ENCODE measurements around the gene MN1.

MN1 gene

GRCh38 chr22:27801616-27802345, at the start of gene MN1:
Gene MN1, minus strand, starts transcription at chr22:27801756. Its CDS starts 1,213 bp downstream, at chr22:27800543.
- TF ChIP-seq GATA2 (IDR thresholded peaks at IDR 0.05; ENCODE audit: low read depth, low read length) (no peak), GATA3 (IDR thresholded peaks at IDR 0.05; ENCODE audit: low read depth, low read length) (no peak)

GRCh38 chr22:27850000-27850521, 48.5 kb upstream of the MN1 start:
- no peak for TF ChIP-seq GATA2 (IDR thresholded peaks at IDR 0.05; ENCODE audit: low read depth, low read length)
- TF ChIP-seq GATA3 (IDR thresholded peaks at IDR 0.05; ENCODE audit: low read depth, low read length): no peak

- TF ChIP-seq GATA3 (IDR thresholded peaks at IDR 0.05; ENCODE audit: low read depth, low read length) (no peak), GATA2 (IDR thresholded peaks at IDR 0.05; ENCODE audit: low read depth, low read length) (no peak)
Observed at GRCh38 chr22:27848005-27848404, 46.4 kb upstream of the MN1 start.

- no peak for TF ChIP-seq GATA2 (IDR thresholded peaks at IDR 0.05; ENCODE audit: low read depth, low read length)
- TF ChIP-seq GATA3 (IDR thresholded peaks at IDR 0.05; ENCODE audit: low read depth, low read length): no peak
Observed at GRCh38 chr22:27846910-27847309, 45.4 kb upstream of the MN1 start.

- TF ChIP-seq GATA2 (IDR thresholded peaks at IDR 0.05; ENCODE audit: low read depth, low read length): no peak
- TF ChIP-seq GATA3 (IDR thresholded peaks at IDR 0.05; ENCODE audit: low read depth, low read length): no peak
Observed at GRCh38 chr22:27846248-27846757, 44.7 kb upstream of the MN1 start.

GRCh38 chr22:27845644-27846043, 44.1 kb upstream of the MN1 start:
- TF ChIP-seq GATA3 (IDR thresholded peaks at IDR 0.05; ENCODE audit: low read depth, low read length) (no peak), GATA2 (IDR thresholded peaks at IDR 0.05; ENCODE audit: low read depth, low read length) (no peak)

GRCh38 chr22:27844656-27845591, 43.4 kb upstream of the MN1 start:
- TF ChIP-seq GATA3 (IDR thresholded peaks at IDR 0.05; ENCODE audit: low read depth, low read length): no peak
- TF ChIP-seq GATA2 (IDR thresholded peaks at IDR 0.05; ENCODE audit: low read depth, low read length): no peak

GRCh38 chr22:27844256-27844655, 42.7 kb upstream of the MN1 start:
- no peak for TF ChIP-seq GATA3 (IDR thresholded peaks at IDR 0.05; ENCODE audit: low read depth, low read length)
- no peak for TF ChIP-seq GATA2 (IDR thresholded peaks at IDR 0.05; ENCODE audit: low read depth, low read length)

- no peak for TF ChIP-seq GATA2 (IDR thresholded peaks at IDR 0.05; ENCODE audit: low read depth, low read length)
- no peak for TF ChIP-seq GATA3 (IDR thresholded peaks at IDR 0.05; ENCODE audit: low read depth, low read length)
Observed at GRCh38 chr22:27843441-27843840, 41.9 kb upstream of the MN1 start.

- TF ChIP-seq GATA3 (IDR thresholded peaks at IDR 0.05; ENCODE audit: low read depth, low read length): no peak; the same call in 1 of the 2 replicates
- TF ChIP-seq GATA2 (IDR thresholded peaks at IDR 0.05; ENCODE audit: low read depth, low read length): peak; percentile 79
Observed at GRCh38 chr22:27842669-27843431, 41.3 kb upstream of the MN1 start.

GRCh38 chr22:27842201-27842600, 40.6 kb upstream of the MN1 start:
- TF ChIP-seq GATA3 (IDR thresholded peaks at IDR 0.05; ENCODE audit: low read depth, low read length): no peak

- no peak for TF ChIP-seq GATA2 (IDR thresholded peaks at IDR 0.05; ENCODE audit: low read depth, low read length)
- TF ChIP-seq GATA3 (IDR thresholded peaks at IDR 0.05; ENCODE audit: low read depth, low read length): no peak
Observed at GRCh38 chr22:27840436-27840835, 38.9 kb upstream of the MN1 start.

GRCh38 chr22:27839057-27839660, 37.6 kb upstream of the MN1 start:
- no peak for TF ChIP-seq GATA3 (IDR thresholded peaks at IDR 0.05; ENCODE audit: low read depth, low read length)
- TF ChIP-seq GATA2 (IDR thresholded peaks at IDR 0.05; ENCODE audit: low read depth, low read length): no peak
